Esophagus squamous epithelium (tissue), 5 donors: ENCODE results near the gene PHKB. TPM values are rescaled to one million over a fixed set of nuclear protein-coding genes. Genes with fewer than 3 reads are reported as not detected.

Experiments
- DNase-seq: peaks from one replicate; lab custom pipeline; 2025; lab: John Stamatoyannopoulos, UW
- H3K27ac ChIP-seq, 4 donors: fragments of 200-600 bp; sonication (generic); one replicate each; pipeline ENCODE4 v1.5.1; 2016 to 2019; ENCODE audit warnings: mild to moderate bottlenecking in 1 of 4
- H3K27me3 ChIP-seq, 4 donors: fragments of 200-600 bp; sonication (generic); 1 replicate in 3 of 4; 2 replicates in 1 of 4; pipeline versions ENCODE4 v1.5.1 to v1.6.0; 2017 to 2021; ENCODE audit warnings: antibody characterized with exemption in 1 of 4
- H3K36me3 ChIP-seq, 3 donors: fragments of 200-600 bp; sonication (generic); one replicate each; pipeline ENCODE4 v1.5.1; 2016 to 2019
- H3K4me1 ChIP-seq, 3 donors: fragments of 200-600 bp; sonication (generic); one replicate each; pipeline ENCODE4 v1.5.1; 2017 to 2019
- H3K4me3 ChIP-seq, 4 donors: fragments of 200-600 bp; sonication (generic); 1 replicate in 3 of 4; 2 replicates in 1 of 4; pipeline ENCODE4 v1.5.1; 2016 to 2019; ENCODE audit warnings: mild to moderate bottlenecking in 2 of 4, moderate library complexity in 1 of 4
- H3K9me3 ChIP-seq, 3 donors: fragments of 200-600 bp; sonication (generic); one replicate each; pipeline ENCODE4 v1.5.1; 2016 to 2019
- POLR2A ChIP-seq, 4 donors: fragments of 450-650 bp; IDR thresholded peaks; one replicate each; pipeline ENCODE4 v1.6.1; 2017; ENCODE audit warnings: antibody characterized with exemption in 4 of 4, mild to moderate bottlenecking in 4 of 4, moderate library complexity in 3 of 4
- WGBS, 2 donors: methylation state at CpG; one replicate each; pipeline ENCODE4 v1.1.5; 2018; 5-methylcytosine and 5-hydroxymethylcytosine counted together
- intact Hi-C: fragments of 100-400 bp; cut with DNase I; formaldehyde crosslinking; loops from one replicate; pipeline ENCODE4 v1.15.0; 2022
- total RNA-seq, 4 donors: library from RNA; depleted of rRNA; stranded (reverse); fragments of >200 nt; gene quantifications; one replicate each; pipeline ENCODE4 v1.1.0, GENCODE V29; 2016
- TF ChIP-seq, protein P1 (sequence below), 6 experiments: fragments of 450-650 bp in 4 of 6; fragments of 200-600 bp in 2 of 6; sonication (generic) in 2 of 6; IDR thresholded peaks; one replicate each; pipeline ENCODE4 v1.5.1; 2016 to 2019; ENCODE audit warnings: antibody characterized with exemption in 6 of 6, mild to moderate bottlenecking in 4 of 6, moderate library complexity in 4 of 6
- donor health status: DM: yes; HTN: yes; CAD: no.

Gene PHKB
- total RNA-seq, 4 donors from 2014 or later: 39.0 to 81.3 (median 53.8) TPM

DNA sequence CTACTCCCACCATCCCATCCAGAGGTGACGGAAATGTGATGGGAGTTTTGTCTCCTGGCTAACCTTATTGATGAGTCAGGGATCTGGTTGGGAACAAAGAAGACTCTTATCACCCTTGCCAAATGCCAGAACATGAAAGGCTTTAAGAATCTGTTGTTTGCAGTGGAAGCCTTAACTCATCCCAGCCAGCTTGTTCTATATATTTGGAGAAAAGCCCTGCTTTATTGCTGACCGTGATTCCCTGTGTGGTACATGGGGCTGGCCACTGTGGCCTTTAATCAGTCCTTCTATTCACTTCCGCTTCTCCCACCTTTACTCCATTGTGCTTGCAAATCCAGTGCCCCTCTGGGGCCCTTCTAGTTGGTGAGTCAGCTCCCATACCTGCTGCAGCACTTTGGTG lies 156.6 kb downstream of the PHKB start:
- H3K4me3 ChIP-seq: no peak overlapping the region
- no peaks in the 10 kb centered on the region for H3K27me3 ChIP-seq
- TF ChIP-seq, protein P1, sequence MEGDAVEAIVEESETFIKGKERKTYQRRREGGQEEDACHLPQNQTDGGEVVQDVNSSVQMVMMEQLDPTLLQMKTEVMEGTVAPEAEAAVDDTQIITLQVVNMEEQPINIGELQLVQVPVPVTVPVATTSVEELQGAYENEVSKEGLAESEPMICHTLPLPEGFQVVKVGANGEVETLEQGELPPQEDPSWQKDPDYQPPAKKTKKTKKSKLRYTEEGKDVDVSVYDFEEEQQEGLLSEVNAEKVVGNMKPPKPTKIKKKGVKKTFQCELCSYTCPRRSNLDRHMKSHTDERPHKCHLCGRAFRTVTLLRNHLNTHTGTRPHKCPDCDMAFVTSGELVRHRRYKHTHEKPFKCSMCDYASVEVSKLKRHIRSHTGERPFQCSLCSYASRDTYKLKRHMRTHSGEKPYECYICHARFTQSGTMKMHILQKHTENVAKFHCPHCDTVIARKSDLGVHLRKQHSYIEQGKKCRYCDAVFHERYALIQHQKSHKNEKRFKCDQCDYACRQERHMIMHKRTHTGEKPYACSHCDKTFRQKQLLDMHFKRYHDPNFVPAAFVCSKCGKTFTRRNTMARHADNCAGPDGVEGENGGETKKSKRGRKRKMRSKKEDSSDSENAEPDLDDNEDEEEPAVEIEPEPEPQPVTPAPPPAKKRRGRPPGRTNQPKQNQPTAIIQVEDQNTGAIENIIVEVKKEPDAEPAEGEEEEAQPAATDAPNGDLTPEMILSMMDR (IDR thresholded peaks at IDR 0.05): no peak
- TF ChIP-seq POLR2A (IDR thresholded peaks at IDR 0.05): no peak
- no peak overlapping the region for H3K27ac ChIP-seq
- peaks cover 0 to 37% (median 0%) of the 10 kb centered on the region in 3 donors for H3K36me3 ChIP-seq
- 54 to 86% methylated on average over 3 of the region's 3 CpGs for WGBS, 2 donors
- H3K9me3 ChIP-seq: no peaks in the 10 kb centered on the region
- no peaks in the 10 kb centered on the region for H3K4me1 ChIP-seq
- DNase-seq: no peak
- intact Hi-C loops: no loop called here

DNA sequence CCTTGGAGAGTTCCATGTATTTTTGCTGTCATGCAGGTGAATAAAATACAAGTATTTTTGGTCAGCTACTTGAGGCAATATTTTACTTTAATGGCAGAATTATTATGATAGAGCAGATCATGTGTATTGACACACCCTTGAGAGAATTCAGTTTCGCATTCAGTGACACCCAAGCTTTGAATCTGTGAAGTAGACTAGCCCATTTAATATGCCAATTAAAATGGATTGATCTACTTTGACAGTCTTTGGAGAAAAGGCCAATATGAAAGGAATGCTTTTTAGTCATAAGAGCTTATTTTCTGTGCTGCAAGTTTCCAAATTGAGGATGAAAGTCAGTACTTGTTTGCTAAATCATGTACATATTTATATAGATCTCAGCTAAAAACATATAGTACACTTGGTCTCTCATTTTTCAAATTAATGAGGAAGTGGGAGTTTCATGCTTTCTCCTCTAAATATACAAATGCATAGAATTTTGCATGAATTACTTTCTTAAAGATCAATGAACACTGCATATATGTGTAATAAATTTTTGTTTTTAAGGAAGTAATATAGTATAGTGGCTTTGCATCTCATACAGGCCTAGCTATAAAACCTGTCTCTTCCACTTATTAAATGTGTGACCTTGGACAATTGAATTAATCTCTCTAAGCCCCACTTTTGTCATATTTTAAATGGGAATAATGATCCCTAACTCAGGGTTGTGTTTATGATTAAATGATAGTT lies 161.5 kb downstream of the PHKB start:
- Histone ChIP-seq H3K4me3 (no peak overlapping the region), H3K9me3 (no peaks in the 10 kb centered on the region), H3K4me1 (no peaks in the 10 kb centered on the region), H3K27me3 (no peaks in the 10 kb centered on the region), H3K27ac (no peak overlapping the region), H3K36me3 (peaks cover 0 to 15% (median 0%) of the 10 kb centered on the region in 3 donors)
- DNase-seq: no peak
- intact Hi-C loops: no loop called here
- TF ChIP-seq POLR2A (IDR thresholded peaks at IDR 0.05): no peak
- TF ChIP-seq, protein P1 (IDR thresholded peaks at IDR 0.05): no peak
- WGBS, 2 donors: 94% methylated on average over 1 of the region's 1 CpG

DNA sequence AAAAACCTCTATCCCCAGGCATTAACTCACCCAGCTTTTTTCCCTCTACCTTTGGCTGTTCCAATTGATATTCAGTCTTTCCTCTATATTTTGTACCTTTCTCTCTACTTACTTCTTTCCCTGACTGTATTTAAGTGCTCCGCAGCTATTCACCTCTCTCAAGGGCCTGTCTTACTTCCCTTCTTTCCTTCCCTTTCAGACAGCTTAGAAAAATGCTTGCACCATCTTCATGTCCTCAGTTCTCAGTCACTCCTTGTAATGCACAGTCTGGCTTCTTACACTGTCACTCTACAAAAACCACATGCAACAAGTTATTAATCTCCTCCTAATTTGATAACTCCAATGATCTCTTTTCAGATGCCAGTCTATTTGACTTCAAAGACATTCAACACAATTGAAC lies 163.4 kb downstream of the PHKB start:
- no peak for DNase-seq
- no peaks in the 10 kb centered on the region for H3K9me3 ChIP-seq

DNA sequence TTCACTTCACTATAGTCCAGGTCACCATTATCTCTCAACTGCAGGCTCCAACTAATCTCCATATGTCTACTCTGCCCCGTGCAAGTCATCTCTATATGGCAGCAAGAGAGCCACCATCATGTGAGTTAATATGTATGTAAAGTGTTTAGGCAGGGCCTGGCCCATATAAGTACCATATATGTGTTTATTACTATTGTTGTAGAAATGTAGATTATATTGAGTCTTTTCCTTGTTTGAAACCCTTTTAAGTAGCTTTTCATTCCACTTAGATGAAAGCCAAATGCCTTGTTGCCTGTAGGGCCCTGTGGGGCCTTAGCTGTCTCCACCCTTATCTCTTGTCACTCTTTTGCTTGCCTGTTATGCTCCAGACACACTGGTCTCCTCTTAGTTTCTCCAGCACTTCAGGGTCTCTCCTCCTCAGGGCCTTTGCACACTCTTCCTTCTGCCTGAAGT lies 164.0 kb downstream of the PHKB start:
- no peak for DNase-seq
- intact Hi-C loops: no loop called here
- Histone ChIP-seq H3K4me3 (no peak overlapping the region), H3K9me3 (no peaks in the 10 kb centered on the region), H3K4me1 (no peaks in the 10 kb centered on the region), H3K36me3 (peaks cover 0 to 5% (median 0%) of the 10 kb centered on the region in 3 donors), H3K27me3 (no peaks in the 10 kb centered on the region), H3K27ac (no peak overlapping the region)
- WGBS, 2 donors: 100% methylated on average over 1 of the region's 1 CpG
- TF ChIP-seq, protein P1 (IDR thresholded peaks at IDR 0.05): no peak
- no peak for TF ChIP-seq POLR2A (IDR thresholded peaks at IDR 0.05)

More for the DNA sequence above, 163.4 kb downstream of the PHKB start:
- Histone ChIP-seq H3K4me1 (no peaks in the 10 kb centered on the region), H3K27ac (no peak overlapping the region), H3K27me3 (no peaks in the 10 kb centered on the region), H3K36me3 (peaks cover 0 to 8% (median 0%) of the 10 kb centered on the region in 3 donors), H3K4me3 (no peak overlapping the region)
- TF ChIP-seq, protein P1 (IDR thresholded peaks at IDR 0.05): no peak
- TF ChIP-seq POLR2A (IDR thresholded peaks at IDR 0.05): no peak
- WGBS, 2 donors: 78 to 85% methylated on average over 1 of the region's 1 CpG
- intact Hi-C loops: no loop called here

DNA sequence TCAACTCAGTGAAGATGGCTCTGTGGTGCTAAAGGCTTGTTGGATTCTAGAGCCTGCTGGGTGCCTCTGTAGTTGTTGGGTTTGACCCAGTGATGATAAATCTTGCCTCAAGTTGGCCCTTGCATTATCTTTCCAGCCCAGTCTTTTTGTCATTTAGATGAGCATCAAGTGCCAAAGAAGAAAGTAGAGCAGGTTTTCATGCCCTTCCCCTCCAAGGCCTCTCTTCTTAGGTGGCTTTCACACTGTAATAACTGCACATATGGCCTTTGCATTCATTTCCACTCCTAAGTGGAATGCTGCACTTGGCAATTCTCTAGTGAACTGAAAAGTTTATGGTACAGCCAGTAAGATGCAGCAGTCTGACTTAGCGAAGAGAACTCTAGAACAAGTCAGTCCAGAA lies 165.1 kb downstream of the PHKB start:
- no peaks in the 10 kb centered on the region for H3K27me3 ChIP-seq
- H3K36me3 ChIP-seq: peaks cover 0 to 5% (median 0%) of the 10 kb centered on the region in 3 donors
- no peak for DNase-seq
- no peak overlapping the region for H3K27ac ChIP-seq
- 86 to 100% methylated on average over 1 of the region's 1 CpG for WGBS, 2 donors
- H3K9me3 ChIP-seq: no peaks in the 10 kb centered on the region
- H3K4me1 ChIP-seq: no peaks in the 10 kb centered on the region
- no peak overlapping the region for H3K4me3 ChIP-seq
- intact Hi-C loops: no loop called here
- TF ChIP-seq, protein P1 (IDR thresholded peaks at IDR 0.05): no peak
- no peak for TF ChIP-seq POLR2A (IDR thresholded peaks at IDR 0.05)
